Stimulated activated CD4-positive, alpha-beta T cell treated with anti-CD3 and anti-CD28 coated beads, Interleukin-12 subunit alpha, Interleukin-12 subunit beta, amount 100 ng/mL, for 4 hours (primary cell): ENCODE measurements around the gene RPS17.
A peak's percentile ranks its signal among the peaks of the same experiment; 100 is the strongest.
"Not testable (repeated sequence)": the region's sequence is repeated elsewhere in the genome, so short reads cannot be mapped to it uniquely, and the experiment has no call there.

Experiments used
- DNase-seq: peaks from one replicate; pipeline ENCODE4 v3.0.0-alpha.2; 2020

RPS17 gene

DNA sequence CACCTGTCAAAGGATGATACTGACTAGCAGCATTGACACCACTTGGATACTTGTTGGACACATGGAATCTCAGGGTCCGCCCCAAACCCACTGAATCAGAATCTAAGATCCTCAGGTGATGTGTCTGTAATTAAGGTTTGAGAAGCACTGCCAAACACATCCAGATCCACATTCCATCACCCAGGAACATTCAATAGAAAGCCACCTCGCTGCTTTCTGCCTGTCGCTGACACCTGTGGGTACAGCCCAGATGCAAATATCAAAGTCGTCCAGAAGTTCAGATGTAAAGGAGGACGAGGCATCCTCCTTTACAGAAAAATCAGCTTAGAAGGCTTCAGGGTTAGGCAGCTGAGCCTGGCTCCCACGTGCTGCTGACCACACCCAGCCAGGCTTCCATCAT lies 5.2 kb upstream of the RPS17 start:
- DNase-seq = no peak

DNA sequence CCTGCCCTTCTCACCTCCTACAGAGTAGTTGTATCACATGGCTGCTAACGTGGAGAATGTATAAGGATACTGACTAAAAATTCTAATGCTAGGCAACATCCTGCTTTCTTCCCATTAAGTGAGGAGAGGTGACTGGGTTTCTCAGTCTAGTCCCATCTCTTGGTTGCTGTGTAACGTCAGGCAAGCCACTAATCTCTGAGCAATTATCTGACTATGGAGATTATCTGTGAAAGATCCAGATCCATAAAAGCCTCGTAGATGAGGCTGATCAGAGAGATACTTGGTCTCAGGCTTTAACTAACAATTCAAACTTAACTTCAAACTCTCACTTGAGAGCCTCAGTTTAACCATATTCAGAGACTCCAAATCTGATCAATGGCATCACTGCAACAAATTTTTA lies 4.7 kb upstream of the RPS17 start:
- no peak for DNase-seq

DNA sequence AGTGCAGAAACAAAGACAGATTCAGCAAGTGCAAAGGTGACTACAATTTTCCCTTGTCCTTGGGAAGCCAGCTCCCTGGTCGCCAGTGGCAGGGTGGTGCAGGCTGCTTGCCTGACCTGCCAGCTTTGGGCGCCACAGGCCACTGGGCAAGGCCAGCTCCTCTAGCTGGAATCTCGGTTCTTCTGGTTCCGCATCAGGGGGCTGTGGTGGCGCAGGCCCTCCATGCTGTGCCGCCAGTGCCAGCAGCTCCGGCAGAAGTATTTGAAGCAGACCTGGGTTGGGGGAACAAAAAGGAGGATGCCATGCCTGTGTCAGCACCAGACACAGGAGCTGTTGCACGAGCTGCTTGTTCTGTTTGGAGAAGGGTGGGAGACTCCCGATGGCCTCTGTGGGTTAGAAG lies 4.2 kb upstream of the RPS17 start:
- no peak for DNase-seq

DNA sequence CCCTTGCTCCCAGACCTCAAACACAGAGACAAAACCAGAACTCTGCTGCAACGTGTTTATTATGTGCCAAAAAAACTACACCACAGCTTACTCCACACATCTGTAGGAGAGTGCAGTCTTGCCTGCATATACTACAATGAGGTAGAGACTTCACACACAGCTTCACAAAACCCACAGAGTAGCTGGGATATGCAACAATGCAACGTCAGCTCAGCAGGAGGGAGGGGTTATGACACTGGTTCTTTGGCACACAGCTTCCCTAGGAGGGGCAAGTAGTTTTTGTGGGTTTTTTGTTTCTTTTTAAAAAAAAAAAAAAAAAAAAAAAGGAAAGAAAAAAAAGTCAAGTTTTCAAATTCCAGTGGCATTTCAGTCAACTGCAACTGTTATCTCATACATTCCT lies 2.9 kb upstream of the RPS17 start:
- DNase-seq = no peak

DNA sequence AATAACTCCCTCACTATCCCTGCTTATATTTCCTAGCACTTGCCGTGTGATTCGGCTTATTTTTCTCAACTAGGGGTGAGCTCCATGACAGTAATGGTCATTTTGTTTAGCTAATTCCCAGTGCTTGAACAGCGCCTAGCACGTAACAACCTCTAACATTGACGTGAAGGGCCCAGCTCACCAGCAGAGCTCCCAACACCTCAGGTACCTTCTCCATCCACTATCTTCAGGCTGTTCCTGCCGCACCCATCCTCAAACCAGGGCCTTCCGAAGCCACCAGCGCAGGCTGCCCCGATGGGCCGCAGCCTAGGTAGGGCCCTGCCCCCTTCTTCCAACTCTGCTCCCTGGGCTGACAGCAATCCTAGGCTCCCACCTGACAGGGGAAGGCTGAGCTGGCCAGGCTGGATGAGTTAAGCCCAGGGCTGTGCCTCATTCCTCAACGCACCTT lies 751 bp upstream of the RPS17 start:
- no peak for DNase-seq

DNA sequence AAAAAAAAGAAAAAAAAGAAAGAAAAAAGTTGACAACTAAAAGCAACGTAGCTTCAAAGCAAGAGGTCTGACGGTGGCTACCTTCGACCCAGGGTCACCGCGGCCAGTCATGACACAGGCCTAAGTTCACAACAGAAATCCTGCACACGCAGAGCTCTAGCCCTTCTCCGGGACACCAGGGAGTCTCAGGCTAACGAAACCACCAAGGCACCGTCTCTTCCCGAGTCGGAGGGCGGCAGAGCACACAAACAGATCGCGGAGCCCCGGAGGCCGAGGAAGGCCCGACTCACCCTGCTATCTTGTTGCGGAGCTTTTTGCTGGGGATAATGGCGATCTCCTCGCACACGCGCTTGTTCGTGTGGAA lies 584 bp downstream of the RPS17 start:
- DNase-seq = no peak

DNA sequence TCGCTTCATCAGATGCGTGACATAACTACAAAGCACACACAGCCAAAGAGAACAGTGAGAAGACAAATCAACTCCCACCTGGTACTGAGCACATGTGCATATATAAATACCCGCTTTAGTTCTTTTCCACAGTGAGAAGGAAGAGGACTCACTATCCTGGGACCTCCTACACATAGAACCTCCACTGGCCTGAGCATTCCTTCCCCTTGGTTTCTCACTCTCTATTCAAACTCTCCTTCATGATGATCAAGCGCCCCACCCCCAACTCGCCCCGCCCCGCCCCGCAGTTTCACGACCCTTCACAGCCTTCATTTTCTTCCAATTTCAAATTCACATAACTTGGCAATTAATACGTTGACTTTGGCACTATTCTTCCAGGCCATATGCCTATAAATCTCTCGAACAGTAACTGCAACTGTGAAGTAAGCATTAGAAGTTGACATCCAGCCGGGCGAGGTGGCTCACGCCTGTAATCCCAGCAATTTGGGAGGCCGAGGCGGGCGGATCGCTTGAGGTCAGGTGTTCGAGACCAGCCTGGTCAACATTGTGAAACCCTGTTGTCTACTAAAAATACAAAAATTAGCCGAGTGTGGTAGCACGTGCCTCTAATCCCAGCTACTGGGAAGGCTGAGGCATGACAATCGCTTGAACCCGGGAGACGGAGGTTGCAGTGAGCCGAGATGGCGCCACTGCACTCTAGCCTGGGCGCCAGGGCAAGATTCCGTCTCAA lies 1.1 kb downstream of the RPS17 start:
- peak; percentile 38 for DNase-seq

DNA sequence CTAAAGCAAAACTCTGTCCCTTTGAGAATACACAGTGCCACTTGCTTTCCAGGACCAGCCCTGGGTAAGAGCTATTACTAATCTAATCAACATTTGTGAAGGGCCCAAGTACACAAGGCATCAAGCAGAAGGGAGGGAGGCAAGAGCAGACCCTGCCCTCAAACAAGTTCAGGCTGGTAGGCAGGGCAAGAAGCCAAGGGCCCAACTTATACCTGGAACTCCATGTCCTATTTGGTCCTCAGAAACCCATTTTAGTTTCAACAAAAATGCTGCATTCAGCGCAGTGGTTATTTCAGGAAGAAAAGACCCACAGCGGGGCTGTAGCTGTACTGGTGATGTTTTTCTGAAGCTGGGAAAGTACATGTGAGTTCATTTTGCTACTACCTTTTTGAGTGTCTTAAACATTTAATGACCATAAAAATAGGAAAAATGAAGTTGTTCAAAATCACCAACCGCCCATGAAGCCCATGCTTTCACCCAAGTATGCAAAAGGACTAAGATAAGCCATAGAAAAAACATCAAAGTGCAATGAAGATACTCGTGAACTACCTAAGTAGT lies 2.8 kb downstream of the RPS17 start:
- no peak for DNase-seq

DNA sequence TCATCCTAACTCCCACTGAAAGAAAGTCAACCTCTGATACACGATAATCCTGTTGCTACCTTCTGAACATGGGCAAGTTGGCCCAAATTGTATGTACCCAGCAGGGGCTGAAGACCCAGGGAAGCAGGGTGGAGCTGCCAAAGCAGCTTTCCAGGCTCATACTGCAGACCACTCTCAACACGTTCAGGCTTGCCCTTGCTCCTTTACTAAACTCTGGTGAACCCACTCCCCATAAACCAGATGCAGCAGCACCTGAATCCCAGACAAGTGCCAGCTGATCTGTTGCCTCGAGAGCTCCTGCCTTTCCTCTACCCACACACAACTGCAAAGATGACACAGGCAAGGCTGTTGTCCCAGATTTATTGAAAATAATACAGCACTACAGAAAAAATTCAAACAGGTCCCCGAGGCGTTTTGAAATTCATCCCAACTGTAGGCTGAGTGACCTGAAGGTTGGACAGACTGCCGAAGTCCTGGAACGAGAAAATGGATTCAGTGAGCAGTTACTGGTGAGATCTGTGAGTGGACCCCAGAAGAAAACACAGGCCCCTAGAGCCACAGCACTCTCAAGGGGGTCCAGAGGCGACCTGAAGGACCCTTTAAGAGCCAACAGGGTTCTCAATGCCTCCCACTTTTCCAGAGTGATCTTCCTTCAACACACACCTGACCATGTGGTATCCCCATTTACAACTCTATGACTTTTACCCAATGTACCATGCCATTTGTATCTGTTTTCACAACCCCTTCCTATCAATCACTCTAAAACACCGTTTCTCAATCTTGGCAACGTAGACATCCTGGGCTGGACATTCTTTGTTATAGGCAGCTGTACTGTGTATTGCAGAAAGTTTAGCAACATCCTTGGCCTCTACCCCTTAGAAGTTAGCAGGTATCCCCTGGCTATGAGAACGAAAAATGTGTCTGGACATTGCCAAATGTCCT lies 3.6 kb downstream of the RPS17 start:
- DNase-seq = no peak

DNA sequence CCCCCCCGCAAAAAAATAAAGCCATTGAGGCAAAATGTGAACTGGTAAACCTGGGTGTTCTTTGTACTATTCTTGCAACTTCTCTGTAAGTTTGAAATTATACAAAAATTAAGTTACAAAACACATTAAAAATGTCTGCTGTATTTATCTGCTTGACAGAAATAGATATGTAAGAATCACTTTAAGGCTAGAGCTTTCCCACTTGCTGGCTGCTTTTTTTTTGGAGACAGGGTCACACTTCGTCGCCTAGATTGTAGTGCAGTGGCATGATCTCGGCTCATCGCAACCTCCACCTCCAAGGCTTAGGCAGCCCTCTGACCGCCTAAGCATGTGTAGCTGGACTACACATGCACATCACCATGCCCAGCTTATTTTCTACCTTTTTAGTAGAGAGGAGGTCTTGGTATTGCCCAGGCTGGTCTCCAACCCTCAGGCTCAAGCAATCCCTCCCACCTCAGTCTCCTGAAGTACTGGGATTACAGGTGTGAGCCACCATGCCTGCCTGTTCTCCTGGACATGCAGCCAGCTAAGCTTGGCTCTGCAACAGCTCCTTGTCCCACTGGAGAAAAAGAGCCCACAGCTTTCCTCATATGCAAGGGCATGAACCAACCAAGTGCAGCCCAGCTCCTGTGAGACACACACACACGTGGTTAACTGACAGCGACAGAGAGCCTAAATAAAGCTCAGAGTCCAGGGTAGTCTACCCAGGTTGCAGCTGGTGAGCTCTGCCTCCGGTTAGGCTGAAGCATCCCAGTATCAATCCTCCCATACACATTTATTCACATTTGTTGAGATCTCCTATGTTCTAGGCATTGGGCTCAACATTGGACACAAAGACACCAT lies 4.5 kb downstream of the RPS17 start:
- no peak for DNase-seq

DNA sequence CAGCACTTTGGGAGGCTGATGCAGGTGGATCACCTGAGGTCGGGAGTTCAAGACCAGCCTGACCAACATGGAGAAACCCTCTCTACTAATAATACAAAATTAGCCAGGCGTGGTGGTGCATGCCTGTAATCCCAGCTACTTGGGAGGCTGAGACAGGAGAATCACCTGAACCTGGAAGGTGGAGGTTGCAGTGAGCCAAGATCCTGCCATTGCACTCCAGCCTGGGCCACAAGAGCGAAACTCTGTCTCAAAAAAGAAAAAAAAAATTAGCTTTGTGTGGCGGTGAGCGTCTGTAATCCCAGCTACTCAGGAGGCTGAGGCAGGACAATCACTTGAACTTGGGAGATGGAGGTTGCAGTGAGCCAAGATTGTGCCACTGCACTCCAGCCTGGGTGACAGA lies 5.1 kb downstream of the RPS17 start:
- not testable (repeated sequence) for DNase-seq

DNA sequence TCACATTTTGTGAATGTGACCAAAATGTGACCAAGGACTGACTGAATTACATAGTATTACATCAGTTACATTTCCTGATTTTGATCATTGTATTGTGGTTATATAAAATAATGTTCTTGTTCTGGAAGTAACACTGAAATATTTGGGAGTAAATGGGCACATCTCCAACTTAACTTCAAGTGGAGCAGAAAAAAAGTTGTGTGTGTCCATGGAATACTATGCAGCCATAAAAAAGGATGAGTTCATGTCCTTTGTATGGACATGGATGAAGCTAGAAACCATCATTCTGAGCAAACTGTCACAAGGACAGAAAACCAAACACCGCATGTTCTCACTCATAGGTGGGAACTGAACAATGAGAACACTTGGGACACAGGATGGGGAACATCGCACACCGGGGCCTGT lies 5.8 kb downstream of the RPS17 start:
- DNase-seq = not testable (repeated sequence)

DNA sequence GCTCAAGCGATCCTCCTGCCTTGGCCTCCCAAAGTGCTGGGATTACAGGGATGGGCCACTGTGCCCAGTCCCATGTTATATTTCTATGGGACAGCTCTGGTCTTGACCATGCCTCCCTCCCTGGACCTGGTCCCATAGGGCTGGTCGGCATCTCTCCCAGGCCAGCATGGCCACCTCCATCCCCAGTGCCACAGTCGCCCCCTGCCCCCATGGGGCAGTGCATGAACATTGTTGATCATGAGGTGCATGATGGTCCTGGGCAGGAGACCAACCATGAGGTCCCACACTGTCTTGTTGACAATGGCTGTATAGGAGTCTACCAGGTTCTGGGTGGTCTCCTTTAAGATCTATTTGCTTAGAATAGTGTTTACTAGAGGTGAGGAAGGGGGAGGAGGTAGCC lies 6.5 kb downstream of the RPS17 start:
- no peak for DNase-seq

DNA sequence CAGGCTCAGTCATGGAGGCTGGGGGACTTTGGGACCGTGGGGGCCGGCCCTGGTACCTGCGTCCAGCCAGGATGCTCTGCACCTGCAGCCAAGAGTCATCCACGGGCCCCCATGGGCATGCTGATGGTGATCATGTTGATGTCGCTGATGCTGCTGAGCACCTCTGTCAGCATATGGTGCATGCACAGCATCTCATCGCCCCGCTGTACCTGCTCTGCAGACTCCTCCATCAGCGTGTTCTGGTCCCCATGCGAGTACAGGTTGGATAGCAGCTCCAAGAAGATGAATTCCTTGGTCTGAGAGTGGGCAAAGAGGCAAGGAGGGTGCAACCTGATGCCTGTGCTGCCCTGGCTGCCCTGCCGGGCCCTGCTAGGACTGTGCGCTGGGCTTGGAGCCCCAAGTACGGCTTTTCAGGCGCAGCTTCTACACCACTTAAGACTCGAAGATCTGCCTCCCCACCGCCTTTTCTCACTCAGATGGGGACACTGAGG lies 7.2 kb downstream of the RPS17 start:
- no peak for DNase-seq

DNA sequence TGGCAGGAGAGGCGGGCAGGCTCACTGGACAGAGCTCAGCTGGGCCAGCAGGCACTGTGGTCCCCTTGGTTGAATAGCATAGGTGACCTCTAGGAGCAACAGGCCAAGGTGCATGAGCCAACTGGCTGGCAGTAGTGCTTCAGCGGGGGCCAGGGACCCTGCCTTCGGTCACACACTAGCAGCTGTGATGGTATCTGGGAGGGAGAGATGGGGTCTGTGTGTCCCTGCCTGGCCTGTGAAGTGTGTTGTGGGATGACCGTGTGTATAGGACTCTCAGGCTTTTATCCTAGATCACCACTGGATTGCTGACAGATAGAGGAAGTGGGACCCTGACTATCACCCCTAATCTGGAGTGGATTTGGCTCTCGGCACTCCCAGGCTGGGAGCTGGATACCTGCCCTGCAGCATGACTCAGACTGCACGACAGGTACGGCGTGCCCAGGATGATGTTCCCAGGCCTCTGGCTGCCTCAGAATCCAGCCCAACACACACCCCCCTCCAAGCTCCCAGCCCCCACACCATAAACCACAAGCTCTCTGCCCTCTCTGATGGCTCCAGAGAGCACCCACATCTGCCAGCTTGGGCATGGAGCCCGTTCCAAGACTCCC lies 7.8 kb downstream of the RPS17 start:
- no peak for DNase-seq

DNA sequence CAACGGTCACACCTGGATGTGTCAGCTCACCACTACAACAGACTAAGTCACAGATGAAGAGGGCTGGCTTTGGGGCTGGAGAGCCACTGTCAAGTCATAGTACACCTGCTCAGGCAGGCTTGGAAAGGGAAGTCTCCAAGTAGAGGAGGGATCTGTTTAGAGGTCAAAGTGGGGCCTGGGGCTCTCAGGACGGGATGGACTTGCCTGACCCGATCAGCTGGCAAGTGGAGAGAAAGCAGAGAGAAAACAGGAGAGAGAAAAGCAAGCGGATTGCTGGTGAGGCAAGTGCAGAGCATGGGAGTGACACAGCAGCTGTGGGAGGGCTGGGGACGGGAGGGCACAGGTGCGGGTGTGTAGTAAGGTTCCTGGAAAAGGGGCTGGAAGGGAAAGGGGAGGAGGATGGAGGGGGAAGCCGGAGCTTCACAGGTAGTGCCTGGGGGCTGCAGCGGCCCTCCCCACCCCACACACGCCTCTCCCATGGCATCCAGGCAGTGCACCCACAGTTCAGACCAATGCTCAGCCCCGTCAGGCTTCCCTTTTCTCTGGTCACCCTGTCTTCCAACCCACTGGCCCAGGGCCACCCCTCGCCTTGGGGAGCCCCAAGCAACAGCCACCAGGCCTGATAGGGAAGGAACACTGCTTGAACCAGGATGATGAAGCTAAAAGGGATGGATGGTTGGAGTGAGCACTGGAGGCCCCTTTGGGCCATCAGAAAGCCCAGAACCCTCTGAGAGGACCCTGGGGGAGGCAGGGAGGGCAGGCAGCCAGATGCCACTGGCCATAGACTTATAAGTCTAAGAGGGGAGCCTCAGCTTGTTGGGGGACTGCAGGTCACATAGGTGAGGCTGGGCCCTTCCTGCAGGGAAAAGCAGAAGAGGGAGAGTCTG lies 8.5 kb downstream of the RPS17 start:
- DNase-seq = no peak

DNA sequence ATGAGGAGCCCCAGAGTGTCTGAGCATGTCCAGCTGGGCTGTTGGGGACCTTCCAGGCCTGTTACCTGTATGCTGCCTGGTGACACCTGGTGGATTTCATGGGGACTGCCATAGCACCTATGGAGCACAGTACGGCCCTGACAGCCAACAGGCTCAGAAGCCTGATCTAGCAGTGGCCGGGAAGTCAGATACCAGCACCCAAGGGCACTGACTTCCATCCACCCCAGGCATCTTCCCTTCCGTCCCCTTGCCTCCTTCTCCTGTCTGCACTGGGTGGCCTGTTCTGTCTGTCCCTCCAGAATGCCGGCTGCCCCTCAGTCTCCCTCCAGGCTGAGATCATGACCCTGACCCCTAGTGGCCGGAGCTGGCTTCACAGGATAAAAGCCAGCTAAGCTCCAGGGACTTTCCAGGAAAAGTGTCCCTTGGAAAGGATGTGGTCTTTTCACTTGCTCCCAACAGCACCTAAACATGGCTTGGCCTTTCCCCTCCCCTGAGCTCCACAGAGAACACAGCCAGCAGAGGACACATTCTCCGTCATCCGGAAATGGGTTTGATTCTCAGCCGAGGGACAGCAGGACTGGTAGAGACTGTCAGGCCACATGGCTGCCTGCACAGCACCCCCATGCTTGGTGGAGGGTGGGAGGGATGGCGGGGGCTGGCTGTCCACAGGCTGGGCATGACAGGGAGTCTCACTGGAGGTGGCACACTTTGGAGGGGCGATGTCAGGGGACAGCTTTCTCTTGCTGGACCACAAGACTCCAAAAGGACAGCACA lies 9.5 kb downstream of the RPS17 start:
- peak; percentile 59 for DNase-seq

DNA sequence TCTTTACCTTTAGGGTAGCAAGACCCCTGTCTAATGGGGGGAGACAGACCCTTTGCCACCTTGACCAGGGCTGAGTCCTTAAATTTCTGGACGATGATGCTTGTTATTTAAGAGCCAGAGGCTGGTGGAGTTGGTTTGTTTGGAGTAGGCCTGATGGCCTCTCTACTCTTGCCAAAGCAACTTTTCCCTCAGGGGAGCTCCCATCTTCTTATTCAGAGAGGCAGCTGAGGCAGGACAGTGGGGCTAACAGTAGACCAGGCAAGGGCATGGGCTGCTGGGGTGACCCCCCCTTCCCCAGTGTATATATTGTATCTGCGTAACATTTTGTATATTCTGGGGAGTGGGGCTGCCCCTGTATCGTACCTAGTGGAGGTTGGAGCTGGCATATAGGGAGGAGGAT lies 10.3 kb downstream of the RPS17 start:
- DNase-seq = no peak

DNA sequence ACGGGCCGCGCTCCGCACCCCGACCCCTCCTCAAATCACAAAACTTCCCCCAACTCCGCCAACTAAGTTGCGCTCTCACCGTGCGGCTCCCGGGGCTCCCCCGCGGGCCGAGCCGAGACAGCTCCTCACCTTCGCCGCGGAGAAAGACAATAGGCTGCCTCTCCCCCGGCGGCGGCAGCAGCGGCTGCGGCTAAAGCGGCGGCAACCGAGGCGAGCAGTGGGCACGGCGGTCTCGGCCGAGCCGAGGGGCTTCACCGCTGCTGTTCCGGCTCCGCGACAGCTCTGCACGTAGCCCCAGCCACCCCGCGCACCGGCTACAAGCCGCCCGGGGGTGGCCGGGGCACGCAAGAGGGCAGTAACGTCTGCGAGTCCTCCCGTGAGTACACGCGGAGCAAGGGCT lies 26.7 kb downstream of the RPS17 start:
- not testable (repeated sequence) for DNase-seq

DNA sequence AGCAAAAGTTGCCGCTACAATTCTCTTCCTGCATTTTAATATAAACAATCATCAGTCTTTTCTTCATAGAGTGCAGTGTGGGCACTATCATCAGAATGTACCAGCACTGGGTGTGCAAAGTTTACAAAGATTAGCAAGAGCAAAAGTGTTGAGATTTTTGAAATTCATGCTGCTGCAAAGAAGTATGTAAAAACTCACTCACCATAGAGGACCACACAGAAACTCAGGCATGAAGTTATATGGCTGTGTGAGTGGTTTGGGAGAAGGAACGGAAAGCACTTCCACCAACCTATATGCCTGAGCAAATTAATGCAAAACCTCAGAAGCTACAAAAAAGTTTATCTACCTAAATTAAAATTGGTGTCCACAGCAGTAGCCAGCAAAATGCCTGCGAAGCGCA lies 32.6 kb downstream of the RPS17 start:
- not testable (repeated sequence) for DNase-seq
